ENCODE results near the gene CSRP1.
"Not testable (repeated sequence)": the region's sequence is repeated elsewhere in the genome, so short reads cannot be mapped to it uniquely, and the experiment has no call there.

CSRP1 gene

DNA sequence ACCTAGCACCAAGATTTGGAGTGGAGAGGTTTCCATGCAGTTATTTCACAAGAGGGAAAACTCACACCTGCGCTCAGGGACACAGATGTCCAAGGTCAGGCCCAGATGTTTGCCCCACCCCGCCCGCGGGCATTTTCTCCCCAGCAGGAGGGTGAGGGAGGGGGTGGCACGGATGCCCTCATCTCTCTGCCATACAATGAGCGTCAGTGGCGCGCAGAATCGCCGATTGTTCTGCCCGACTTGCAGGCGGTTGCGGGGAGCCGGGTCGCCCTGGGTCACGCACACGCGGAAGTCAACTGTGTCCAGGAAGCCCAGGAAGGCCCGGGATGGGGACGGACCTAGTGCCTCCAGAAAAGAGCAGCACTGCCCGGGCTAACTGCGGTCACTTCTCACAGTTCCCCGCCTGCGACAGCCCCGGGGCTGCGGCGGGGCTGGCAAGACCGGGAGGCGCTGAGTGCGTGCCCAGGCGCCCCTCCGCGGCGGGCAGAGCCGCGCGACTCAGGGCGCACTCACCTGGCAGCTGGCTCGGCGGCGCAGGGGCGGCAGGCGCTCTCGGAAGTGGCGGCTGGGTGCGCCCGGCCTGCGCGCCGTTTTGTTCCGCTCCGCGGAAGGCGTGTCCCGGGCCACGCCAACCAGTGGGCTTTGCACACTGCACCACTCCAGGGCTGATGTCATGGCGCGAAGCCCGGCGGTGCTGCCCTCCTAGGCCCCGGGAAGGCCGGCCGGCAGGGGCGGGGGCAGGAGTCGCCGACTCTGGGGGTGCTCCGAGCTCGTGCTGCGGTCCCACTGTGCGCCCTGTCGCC lies at the start of gene CSRP1:
TSS of gene CSRP1 (minus strand) at position 567 of the 803 bp plus-strand sequence. CDS start 10,820 bp downstream, outside the sequence.
- peak; percentile 73 for DNase-seq (ENCODE audit: low read depth)

DNA sequence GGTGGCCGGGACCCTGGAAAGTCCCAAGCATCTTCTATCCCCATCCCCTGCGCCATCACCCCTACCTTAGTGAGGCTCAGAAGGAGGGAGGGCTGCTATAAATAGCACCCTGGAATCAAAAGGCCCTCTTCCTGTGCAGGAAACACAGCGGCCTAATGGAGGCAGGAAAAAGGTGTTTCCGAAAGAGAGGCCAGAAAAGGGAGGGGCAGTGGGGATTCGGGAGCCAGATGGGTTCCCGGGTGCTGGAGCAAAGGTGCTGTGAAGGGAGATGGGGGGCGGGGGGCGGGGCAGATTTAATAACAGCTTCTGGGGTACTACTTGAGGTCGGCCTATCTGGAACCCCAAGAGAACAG lies 48.6 kb upstream of the CSRP1 start:
- DNase-seq (ENCODE audit: low read depth): no peak

GRCh38 chr1:201554789-201555592 lies 48.1 kb upstream of the CSRP1 start:
- DNase-seq (ENCODE audit: low read depth): no peak

- no peak for DNase-seq (ENCODE audit: low read depth)
Measured at GRCh38 chr1:201554190-201554600, 47.3 kb upstream of the CSRP1 start.

DNA sequence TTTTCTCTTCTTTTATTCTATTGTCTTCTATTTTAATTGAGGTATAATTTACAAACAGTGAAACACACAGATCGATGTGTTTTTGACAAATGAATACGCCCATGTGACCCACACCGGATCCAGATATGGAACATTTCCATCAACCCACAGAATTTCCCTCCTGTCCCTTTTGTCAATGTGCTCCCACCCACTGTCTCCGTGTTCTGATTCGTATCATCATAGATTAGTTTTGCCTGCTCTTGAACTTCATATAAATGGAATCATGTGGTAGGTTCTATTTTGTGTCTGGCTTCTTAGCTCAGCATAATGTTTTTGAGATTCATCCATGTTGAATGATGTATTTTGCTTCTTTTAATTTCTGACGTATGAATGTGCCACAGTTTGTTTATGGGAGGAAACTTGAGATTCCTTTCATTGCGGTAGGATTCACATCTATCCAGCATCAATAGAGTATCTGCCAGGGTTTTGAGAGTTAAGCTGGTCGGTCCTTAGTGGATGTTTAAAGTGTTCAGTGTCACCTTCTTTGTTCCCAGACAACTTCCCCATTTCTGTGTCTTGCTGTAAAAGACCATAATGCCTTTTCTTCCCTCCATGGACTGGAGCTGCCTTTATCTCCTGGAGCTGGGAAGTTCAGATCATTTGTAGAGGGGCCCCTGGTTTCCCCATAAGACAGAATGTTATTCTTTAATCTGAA lies 46.7 kb upstream of the CSRP1 start:
- DNase-seq (ENCODE audit: low read depth): no peak

- DNase-seq (ENCODE audit: low read depth): no peak
Measured at GRCh38 chr1:201552941-201553351, 46.0 kb upstream of the CSRP1 start.

DNA sequence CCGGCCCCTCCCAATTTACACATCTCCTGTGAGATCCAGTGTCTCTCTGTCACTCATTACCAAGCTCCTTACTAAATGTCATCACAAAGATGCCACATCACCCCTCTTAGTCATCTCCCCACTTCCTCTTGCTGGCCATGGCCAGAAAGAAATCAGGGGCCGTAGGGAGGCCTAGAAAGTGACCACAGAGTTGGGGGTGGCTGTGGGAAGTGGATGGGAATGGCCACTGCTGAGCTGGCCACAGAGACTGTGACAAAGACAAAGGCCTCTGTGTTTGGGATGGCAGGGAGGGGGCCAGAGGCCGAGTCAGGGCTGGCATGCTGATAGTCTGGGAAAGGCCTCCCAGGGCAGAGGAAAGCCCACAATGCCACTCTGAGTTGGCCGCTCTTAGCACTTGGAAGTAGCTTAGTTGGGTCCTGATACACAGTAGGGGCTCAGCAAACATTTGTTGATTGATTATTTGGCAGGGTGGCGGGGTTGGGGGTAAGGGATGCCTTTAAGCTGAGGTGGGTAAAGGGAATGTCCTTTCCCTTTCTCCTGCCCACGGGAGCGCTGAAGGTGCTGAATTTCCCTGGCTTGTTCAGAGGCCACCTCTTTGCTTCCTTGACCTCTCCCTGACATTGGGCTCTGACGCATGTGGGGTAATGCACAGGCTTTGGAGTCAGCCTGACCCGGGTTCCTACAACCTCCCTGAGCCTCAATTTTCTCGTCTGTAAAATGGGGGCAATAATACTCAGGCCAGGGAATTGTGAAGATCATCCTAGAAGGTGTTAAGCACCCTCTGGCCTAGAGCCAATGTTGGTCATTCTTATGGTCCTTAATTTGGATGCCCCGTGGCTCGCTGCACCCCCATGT lies 45.2 kb upstream of the CSRP1 start:
- DNase-seq (ENCODE audit: low read depth): no peak

GRCh38 chr1:201551096-201551495 lies 44.2 kb upstream of the CSRP1 start:
- DNase-seq (ENCODE audit: low read depth): no peak

- DNase-seq (ENCODE audit: low read depth): not testable (repeated sequence)
Measured at GRCh38 chr1:201549522-201549921, 42.6 kb upstream of the CSRP1 start.

GRCh38 chr1:201545851-201546492 lies 39.0 kb upstream of the CSRP1 start:
- no peak for DNase-seq (ENCODE audit: low read depth)

- no peak for DNase-seq (ENCODE audit: low read depth)
Measured at GRCh38 chr1:201544710-201545109, 37.8 kb upstream of the CSRP1 start.

DNA sequence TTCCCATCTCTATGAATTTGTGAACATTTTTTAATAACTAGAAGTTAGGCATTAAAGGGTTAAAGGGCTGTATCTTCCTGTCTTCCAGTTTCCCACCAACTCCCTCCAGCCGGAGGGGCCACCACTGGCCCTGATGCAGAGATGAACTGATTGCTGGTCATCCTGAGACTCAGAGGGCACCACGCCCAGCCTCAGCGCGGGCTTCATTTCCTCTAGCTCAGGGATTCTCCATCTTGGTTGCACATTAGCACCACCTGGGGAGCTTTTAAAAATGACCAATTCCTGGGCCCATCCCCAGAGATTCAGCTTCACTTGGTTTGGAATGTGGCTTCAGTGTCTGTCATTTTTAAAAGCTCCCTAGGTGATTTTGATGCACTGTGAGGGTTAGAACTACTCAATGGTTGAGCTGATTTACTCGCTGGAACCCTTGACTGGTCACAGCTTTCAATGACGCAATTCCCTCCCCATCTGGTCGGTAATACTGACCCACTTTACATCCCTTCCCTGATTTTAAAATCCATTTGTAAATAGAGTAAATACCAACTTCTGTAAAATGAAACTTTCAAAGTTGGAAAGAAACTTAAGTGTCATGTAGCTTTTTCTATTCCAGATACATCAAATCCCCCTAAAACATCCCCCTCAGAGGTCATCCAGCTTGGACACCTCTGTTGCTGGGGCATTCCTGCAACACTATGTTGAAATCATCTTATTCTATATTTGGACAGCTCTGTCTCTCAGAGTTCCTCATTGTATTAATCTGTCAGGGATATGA lies 37.1 kb upstream of the CSRP1 start:
- no peak for DNase-seq (ENCODE audit: low read depth)

- DNase-seq (ENCODE audit: low read depth): no peak
Measured at GRCh38 chr1:201542309-201543035, 35.5 kb upstream of the CSRP1 start.

- DNase-seq (ENCODE audit: low read depth): no peak
Measured at GRCh38 chr1:201540846-201541735, 34.2 kb upstream of the CSRP1 start.

DNA sequence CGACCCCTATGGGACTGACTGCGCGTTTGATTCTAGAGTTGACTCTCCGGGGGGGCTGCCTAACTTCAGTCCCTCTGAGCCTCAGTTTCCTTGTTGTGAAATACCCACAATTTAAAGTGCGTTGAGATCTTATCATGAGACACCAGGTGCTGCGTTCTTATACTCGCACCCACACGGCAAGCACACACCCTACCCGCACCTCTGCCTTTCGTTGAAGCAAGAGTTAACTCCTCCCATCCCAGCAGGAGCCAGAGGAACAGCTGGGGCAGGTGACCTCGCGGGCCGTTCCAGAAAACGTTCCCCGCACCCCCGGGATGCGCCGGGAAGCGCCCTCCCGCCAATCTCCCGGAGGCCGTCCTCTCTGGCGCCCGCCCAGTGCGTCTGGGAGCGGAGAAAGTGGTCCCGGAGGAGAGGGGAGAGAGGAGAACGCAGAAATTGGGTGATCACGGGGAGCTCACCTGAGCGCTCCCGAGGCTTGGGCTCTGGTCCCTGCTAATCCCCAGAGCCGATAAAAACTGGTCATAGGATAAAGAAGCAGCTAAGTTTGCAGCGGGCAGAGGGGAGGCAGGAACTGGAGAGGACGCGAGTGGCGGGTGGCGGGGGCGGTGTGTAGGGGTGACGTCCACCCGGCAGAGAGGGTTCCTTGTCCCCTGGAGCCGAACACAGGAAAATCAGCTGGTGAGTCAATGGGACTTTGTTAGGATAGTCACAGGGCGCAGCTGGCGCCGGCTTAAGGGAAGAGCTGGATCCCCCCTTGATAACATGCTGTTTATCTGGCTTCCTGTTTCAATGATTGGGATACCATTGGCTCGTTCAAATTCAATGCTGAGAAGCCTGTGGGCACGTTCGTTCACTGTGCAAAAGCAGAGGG lies 32.9 kb upstream of the CSRP1 start:
- DNase-seq (ENCODE audit: low read depth): no peak

GRCh38 chr1:201538612-201539551 lies 32.0 kb upstream of the CSRP1 start, which contains the start of gene NAV1:
Gene NAV1 (plus strand): TSS chr1:201539127. CDS start chr1:201622885, 83,758 bp downstream.
- no peak for DNase-seq (ENCODE audit: low read depth)
